Right hindlimb (tissue), 1 donor: ENCODE measurements around the gene TMEM182.

Experiments used
- DNase-seq: peaks from one replicate; pipeline ENCODE4 v3.0.0-alpha.2; 2018

The TMEM182 gene

GRCh38 chr2:102768892-102769291, 7.1 kb downstream of the TMEM182 start:
- no peak for DNase-seq

GRCh38 chr2:102770506-102770905, 8.7 kb downstream of the TMEM182 start:
- DNase-seq = no peak

DNA sequence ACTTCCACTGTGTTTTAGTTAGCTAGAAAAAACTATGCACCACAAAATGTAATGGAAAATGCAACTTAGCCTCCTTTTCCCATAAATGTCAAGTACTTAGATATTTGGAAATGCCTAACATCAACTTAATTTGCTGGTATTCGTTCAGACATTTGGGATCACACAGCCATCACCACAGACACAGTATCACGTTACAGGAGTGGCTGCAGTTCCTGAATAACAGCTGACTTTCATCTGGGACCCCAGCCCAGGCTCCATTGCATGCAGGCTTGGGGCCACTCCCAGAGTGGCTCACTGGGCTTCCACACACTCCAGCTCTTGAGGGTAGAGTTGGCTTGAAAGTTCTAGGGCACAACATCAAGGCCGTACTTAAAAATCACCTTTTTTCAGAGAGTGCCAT, 9.3 kb downstream of the TMEM182 start:
- DNase-seq = peak; percentile 74

DNA sequence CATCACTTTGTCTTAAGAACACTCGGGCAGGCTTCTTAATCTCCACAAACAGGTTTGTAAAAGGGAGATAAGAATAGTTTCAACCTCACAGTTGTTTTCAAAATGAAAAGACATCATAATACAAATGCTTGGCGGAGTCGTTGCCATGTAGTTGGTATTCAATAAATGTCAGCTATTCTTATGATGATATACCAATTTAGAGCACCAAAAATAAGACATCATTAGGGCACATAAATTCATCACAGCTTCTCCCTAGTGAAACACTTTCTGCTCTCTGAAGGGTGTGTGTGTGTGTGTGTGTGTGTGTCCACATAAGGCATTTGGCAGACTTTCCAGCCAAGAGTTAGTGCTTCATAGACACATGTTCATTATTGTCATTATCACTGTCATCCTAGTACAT, 10.8 kb downstream of the TMEM182 start:
- DNase-seq = no peak

GRCh38 chr2:102773149-102773705, 11.4 kb downstream of the TMEM182 start:
- DNase-seq = no peak

DNA sequence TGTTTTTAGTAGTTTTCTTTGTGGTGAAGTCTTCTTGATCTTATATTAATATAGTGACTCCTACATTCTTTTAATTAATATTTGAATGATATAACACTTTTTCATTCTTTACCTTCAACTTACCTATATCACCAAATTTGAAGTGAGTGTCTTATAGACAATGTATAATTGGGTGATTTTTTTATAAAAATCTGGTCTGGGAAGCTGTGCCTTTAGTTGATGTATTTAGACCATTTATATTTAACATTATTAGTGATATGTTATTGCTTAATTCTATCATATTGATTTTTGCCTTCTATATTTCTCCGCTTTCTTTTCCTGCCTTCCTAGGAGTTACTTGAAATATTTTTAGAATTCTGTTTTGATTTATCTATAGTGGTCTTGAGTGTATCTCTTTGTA, 16.4 kb downstream of the TMEM182 start:
- DNase-seq = no peak

GRCh38 chr2:102780467-102780866, 18.6 kb downstream of the TMEM182 start:
- no peak for DNase-seq

DNA sequence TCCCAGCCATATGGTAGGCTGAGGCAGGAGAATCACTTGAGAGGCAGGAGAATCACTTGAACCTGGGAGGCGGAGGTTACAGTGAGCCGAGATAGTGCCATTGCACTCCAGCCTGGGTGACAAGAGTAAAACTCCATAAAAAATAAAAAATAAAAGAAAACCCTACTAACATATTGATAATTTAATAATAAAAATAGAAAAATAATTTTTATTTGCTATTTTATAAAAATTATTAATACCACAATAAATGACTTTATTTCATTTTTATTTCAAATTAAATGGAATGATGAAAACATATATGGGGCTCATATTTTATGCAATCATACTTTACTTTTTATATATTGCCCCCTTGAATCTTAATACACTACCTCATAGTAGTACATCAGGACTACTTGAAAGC, 20.4 kb downstream of the TMEM182 start:
- DNase-seq = no peak

DNA sequence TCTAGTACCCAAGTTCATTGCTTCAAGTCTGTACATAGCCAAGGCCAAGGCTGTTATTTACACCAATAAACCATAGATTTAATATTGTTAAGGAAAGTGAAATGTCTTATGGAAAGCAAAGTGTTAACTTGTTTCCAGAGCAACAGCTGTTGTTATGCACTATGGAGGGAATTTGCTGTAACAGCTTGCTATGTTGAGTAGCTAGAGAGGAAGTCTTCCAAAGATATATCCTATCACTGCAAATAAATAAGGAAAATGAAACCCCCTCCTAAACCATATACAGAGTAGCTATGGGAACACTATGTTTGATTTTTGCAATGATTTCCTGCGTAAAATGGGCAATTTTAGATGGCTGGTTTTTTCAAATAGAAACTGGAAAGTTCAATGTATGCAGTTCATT, 21.1 kb downstream of the TMEM182 start:
- DNase-seq = no peak

DNA sequence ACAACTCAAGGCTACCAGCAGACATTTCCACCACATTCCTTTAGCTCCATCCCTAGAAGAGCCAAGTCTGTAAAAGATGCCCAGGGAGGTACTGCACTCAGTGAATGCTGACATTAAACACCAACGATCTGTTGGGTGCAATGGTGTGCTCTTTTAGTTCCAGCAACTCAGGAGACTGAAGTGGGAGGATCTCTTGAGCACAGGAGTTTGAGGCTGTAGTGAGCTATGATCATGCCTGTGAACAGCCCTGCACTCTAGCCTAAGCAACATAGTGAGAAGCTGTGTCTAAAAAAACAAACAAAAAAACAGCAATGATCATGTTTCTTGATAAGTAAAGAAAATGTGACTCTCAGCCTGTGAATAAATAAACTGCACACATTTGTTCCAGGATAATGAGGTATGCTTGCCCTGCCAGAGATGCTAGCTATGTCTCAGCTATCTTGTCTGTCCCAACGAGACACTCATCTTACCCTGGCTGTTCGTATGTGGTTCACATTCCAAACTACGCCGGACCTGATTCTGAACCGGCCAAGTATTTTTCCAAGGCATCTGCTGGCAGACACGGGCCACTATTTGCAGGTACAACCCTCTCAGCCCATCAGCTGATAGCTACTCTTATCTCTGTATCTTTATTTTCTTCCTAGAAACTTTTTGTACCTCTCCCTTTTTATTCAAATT, 21.8 kb downstream of the TMEM182 start:
- DNase-seq = no peak

DNA sequence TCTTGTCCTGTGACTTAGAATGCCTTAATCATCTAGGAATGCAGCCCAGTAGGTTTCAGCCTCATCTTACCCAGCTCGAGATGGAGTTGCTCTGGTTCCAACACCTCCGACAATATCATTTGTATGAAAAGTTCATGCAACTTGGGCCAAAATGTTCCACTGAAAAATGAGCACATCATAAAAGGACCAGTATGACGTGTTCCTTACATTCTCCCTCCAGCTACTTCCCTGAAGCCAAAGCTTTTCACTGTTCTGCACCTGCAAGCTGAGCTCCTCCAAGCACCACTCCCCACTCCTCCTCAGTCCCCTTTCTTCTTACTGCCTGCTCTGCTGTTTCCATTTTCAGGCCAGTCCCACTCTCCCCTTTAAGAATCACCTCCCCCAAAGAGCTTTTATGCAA, 23.1 kb downstream of the TMEM182 start:
- DNase-seq = no peak

DNA sequence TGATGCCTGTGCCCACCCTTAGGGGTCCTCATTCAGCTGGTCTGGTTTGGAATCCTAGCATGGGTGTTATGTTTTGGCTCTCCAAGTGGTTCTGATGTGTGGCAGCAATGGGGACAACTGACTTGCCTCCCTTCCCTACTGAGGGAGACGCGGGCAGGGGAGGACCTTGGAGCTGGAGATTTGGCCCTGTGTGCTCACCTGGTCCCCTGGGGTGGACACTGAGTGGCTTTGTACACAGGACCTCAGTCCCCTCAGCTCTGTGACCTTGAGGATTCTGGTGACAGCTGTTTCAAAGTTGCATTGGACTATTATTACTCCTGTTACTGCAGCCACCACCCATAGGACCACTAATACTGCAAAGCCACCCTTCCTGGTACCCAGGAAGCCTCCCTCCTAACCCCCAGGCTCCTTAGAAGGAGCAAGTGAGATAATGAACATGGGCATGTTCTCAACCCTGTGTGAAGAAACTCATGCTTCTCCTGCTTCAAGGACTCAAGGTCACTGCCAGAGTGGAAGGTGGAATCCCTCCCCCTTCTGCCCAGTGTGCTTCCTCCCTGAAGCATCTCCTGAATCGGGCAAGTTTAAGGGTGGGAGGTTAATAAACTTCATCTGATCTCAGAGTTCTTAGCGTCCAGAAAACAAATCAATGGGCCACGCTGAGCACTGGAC, 26.5 kb downstream of the TMEM182 start:
- DNase-seq = no peak

GRCh38 chr2:102788885-102789260, 27.0 kb downstream of the TMEM182 start:
- DNase-seq = peak; percentile 56

- no peak for DNase-seq
Measured at GRCh38 chr2:102789349-102790090, 27.7 kb downstream of the TMEM182 start.

DNA sequence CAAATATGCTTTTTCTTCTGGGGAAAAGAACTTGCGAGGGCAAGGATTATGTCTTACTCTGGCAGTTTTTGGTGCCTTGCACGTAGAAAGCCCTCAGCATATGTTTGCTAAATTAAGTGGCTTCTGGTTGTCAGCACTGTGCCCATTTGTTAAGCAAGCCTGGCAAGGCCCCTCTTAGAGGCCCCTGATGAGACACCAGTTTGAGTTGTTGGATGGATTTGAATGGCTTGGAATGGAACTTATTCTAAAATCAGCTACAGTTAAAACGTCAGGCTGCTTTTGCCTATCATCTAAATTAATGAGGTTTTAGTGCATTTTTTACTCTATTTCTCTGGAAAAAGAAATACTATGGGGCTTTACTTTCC, 28.2 kb downstream of the TMEM182 start:
- DNase-seq = no peak

- DNase-seq = no peak
Measured at GRCh38 chr2:102792568-102793208, 30.9 kb downstream of the TMEM182 start.

- no peak for DNase-seq
Measured at GRCh38 chr2:102795641-102796040, 33.8 kb downstream of the TMEM182 start.

- no peak for DNase-seq
Measured at GRCh38 chr2:102796337-102796736, 34.5 kb downstream of the TMEM182 start.

DNA sequence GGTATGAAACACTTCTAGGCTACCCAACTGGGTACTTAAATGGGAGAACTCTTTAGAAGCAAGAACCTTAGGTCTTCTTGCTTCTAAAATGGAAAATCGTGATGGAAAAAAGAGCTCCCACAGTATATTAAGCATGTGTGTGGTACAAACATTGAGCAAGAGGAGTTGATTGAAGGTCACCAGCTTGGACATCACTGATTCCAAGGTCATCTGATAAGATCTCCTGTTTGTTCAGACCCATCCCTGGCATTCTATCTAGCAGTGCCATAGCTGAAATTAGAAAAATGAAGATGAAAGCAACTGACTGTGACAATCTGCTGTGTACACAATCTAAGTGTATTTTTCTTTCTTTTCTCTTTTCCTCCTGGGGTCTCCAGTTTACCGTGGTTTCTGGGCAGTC, 35.7 kb downstream of the TMEM182 start:
- no peak for DNase-seq

- no peak for DNase-seq
Measured at GRCh38 chr2:102798181-102798580, 36.4 kb downstream of the TMEM182 start.

DNA sequence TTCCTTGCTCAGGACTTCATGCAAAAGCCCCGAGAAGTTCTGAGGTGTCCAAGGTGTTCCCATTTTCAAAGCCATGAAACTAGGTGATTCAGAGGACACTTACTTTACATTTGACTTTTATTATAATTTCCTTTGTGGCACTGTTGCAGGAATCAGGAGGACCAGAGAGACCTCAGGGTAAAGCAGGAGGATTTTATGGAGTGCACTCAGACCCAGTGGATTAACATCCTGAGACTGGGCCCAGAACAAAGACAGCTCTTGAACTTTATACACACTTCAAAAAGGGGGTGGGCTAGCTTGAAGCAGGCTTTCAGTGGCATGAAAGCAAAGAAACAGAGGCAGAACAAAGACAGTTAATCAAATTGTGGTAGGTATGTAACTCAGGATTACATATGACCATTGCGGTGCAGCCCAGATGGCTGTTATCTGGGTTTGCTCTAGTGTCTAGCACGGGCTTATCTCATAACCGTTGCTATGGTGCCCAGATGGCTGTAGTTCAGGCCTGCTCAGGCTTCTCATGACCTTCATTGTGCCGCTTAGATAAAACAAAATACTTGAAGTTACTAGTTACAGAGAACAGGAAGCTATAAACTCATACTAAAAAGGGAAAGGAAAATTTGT, 39.4 kb downstream of the TMEM182 start:
- DNase-seq = no peak

DNA sequence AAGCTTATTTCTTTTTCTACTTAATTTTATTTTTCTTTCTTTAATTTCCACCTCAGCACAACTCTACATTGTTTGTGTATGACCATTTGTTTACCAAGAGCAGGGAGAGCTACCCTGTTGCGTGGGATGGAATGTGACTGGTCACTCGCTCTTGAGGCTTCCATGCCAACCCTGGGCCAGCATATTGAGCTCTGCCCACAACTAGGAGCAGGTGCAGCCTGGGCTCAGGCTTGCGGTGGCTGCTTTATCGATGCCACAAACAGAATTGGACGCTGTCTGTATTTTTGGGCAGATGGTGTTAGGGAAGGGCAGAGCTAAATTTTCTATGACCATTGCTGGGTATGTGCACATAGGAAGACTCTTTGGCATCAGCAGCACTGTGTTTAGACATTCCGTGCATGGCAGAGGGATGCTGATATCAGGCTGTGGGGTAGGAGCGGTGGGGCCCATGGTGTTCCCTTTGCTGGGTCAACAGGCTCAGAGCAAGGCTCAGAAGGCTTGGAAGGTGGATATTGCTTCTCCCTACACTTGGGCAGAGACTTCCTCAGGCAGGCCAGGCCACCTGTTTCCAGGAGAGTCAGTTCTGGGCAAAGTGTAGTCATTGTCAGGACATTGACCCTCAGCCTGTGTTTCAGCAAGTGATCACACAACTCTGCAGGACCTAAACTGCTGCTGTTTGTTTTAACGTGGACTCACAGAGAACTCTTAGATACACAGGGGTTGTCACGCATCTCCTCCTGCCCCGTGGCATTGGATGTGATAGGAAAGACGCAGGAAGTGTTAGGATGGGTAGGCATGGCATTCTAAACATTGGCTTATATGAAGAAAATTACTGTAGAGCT, 40.2 kb downstream of the TMEM182 start:
- no peak for DNase-seq
